ENCODE data around the gene WDR43. TPM values are rescaled to one million over a fixed set of nuclear protein-coding genes. Genes with fewer than 3 reads are reported as not detected.

WDR43 gene
- total RNA-seq: 10 to 100 TPM; 50.3 to 54.3 TPM

GRCh38 chr2:28894470-28895188, at the start of gene WDR43:
Gene WDR43, plus strand, starts transcription at chr2:28894667. Its CDS starts 32 bp downstream, at chr2:28894699.
- POLR2A ChIA-PET: interaction anchor here (0.6 to 7.2 kb wide), 13 partner anchors 9 to 1252 kb away, joined by 3 to 73 read pairs (median 4); partner anchors contain the start of genes PPP1CB, TRMT61B and YPEL5
- peak; percentile 99 for DNase-seq
- peaks cover 31% of the 10 kb centered on the region for H3K4me1 Mint-ChIP-seq
- peak within 1 kb of the TSS; percentile 89 for H3K27ac Mint-ChIP-seq
- peak; percentile 98 for ATAC-seq (ENCODE audit: low read depth)
- no peaks in the 10 kb centered on the region for H3K27me3 Mint-ChIP-seq
- peak within 1 kb of the TSS; percentile 91 for H3K4me3 Mint-ChIP-seq
- H3K9me3 Mint-ChIP-seq: no peaks in the 10 kb centered on the region
- H3K36me3 Mint-ChIP-seq: no peaks in the 10 kb centered on the region

GRCh38 chr2:28855193-28855592, 39.3 kb upstream of the WDR43 start:
- Mint-ChIP-seq H3K27ac (no peak overlapping the region), H3K27me3 (no peaks in the 10 kb centered on the region)
- POLR2A ChIA-PET: interaction anchor here (0.7 kb wide), 1 partner anchor 1972 kb away, joined by 6 read pairs; no protein-coding TSS in a partner anchor

GRCh38 chr2:28855977-28856376, 38.5 kb upstream of the WDR43 start:
- no peak overlapping the region for H3K27ac Mint-ChIP-seq
- no peaks in the 10 kb centered on the region for H3K27me3 Mint-ChIP-seq
- POLR2A ChIA-PET: no interaction called here
- no peak for ATAC-seq (ENCODE audit: low read depth)
- peaks cover 14% of the 10 kb centered on the region for H3K36me3 Mint-ChIP-seq
- H3K9me3 Mint-ChIP-seq: no peaks in the 10 kb centered on the region
- DNase-seq: no peak
- no peak overlapping the region for H3K4me3 Mint-ChIP-seq
- H3K4me1 Mint-ChIP-seq: no peaks in the 10 kb centered on the region

More at GRCh38 chr2:28855193-28855592, 39.3 kb upstream of the WDR43 start:
- H3K4me3 Mint-ChIP-seq: no peak overlapping the region
- H3K4me1 Mint-ChIP-seq: no peaks in the 10 kb centered on the region
- H3K9me3 Mint-ChIP-seq: no peaks in the 10 kb centered on the region
- DNase-seq: no peak
- no peak for ATAC-seq (ENCODE audit: low read depth)
- peaks cover 6% of the 10 kb centered on the region for H3K36me3 Mint-ChIP-seq

- DNase-seq (no peak), ATAC-seq (ENCODE audit: low read depth) (no peak)
- peak overlapping the region; percentile 70 for H3K4me3 Mint-ChIP-seq
- POLR2A ChIA-PET: interaction anchor here (1.2 to 4.3 kb wide), 2 partner anchors 25 to 246 kb away, joined by 3 to 73 read pairs; partner anchors contain the start of gene WDR43
- H3K9me3 Mint-ChIP-seq: no peaks in the 10 kb centered on the region
- H3K27ac Mint-ChIP-seq: no peak overlapping the region
- H3K36me3 Mint-ChIP-seq: peaks cover 3% of the 10 kb centered on the region
- H3K27me3 Mint-ChIP-seq: peaks cover 4% of the 10 kb centered on the region
- H3K4me1 Mint-ChIP-seq: peaks cover 27% of the 10 kb centered on the region
These were observed 25.9 kb upstream of the WDR43 start for GRCh38 chr2:28868611-28869010.

- Mint-ChIP-seq H3K27me3 (peaks cover 9% of the 10 kb centered on the region), H3K36me3 (no peaks in the 10 kb centered on the region), H3K27ac (peak overlapping the region; percentile 97), H3K4me3 (peak overlapping the region; percentile 94), H3K4me1 (peaks cover 23% of the 10 kb centered on the region), H3K9me3 (no peaks in the 10 kb centered on the region)
- ATAC-seq (ENCODE audit: low read depth) (peak; percentile 6), DNase-seq (no peak)
- POLR2A ChIA-PET: interaction anchor here (0.6 to 4.3 kb wide), 10 partner anchors 11 to 364 kb away, joined by 3 to 73 read pairs (median 4); partner anchors contain the start of genes PPP1CB, SPDYA and WDR43
These were observed 24.8 kb upstream of the WDR43 start for GRCh38 chr2:28869494-28870145.

- POLR2A ChIA-PET: interaction anchor here (0.6 to 4.3 kb wide), 10 partner anchors 12 to 365 kb away, joined by 3 to 73 read pairs (median 4); partner anchors contain the start of genes PPP1CB, SPDYA and WDR43
- Mint-ChIP-seq H3K9me3 (no peaks in the 10 kb centered on the region), H3K27ac (peak within 1 kb of the TSS; percentile 97), H3K36me3 (no peaks in the 10 kb centered on the region), H3K4me3 (peak within 1 kb of the TSS; percentile 94), H3K27me3 (peaks cover 16% of the 10 kb centered on the region), H3K4me1 (peaks cover 20% of the 10 kb centered on the region)
- ATAC-seq (ENCODE audit: low read depth) (peak; percentile 99), DNase-seq (peak; percentile 97)
These were observed 24.1 kb upstream of the WDR43 start, which contains the start of gene TRMT61B for GRCh38 chr2:28870146-28870891. Gene TRMT61B, minus strand, starts transcription at chr2:28870309. Its CDS starts 32 bp downstream, at chr2:28870277.

- Mint-ChIP-seq H3K4me1 (peaks cover 19% of the 10 kb centered on the region), H3K36me3 (no peaks in the 10 kb centered on the region), H3K27me3 (peaks cover 28% of the 10 kb centered on the region), H3K9me3 (no peaks in the 10 kb centered on the region), H3K27ac (no peak overlapping the region), H3K4me3 (no peak overlapping the region)
- DNase-seq (no peak), ATAC-seq (ENCODE audit: low read depth) (no peak)
- POLR2A ChIA-PET: interaction anchor here (1.2 to 4.3 kb wide), 3 partner anchors 22 to 255 kb away, joined by 3 to 73 read pairs (median 10); partner anchors contain the start of genes PPP1CB and WDR43
These were observed 22.8 kb upstream of the WDR43 start for GRCh38 chr2:28871620-28872019.

- Mint-ChIP-seq H3K4me1 (no peaks in the 10 kb centered on the region), H3K27me3 (peaks cover 28% of the 10 kb centered on the region), H3K4me3 (no peak overlapping the region), H3K36me3 (no peaks in the 10 kb centered on the region), H3K9me3 (no peaks in the 10 kb centered on the region), H3K27ac (no peak overlapping the region)
- no peak for DNase-seq
- ATAC-seq (ENCODE audit: low read depth): no peak
- POLR2A ChIA-PET: no interaction called here
These were observed 14.3 kb upstream of the WDR43 start for GRCh38 chr2:28880193-28880592.

GRCh38 chr2:28893488-28893887, 979 bp upstream of the WDR43 start:
- Mint-ChIP-seq H3K36me3 (no peaks in the 10 kb centered on the region), H3K27ac (no peak overlapping the region), H3K9me3 (no peaks in the 10 kb centered on the region), H3K4me1 (peaks cover 26% of the 10 kb centered on the region), H3K27me3 (peaks cover 2% of the 10 kb centered on the region), H3K4me3 (peak overlapping the region; percentile 32)
- ATAC-seq (ENCODE audit: low read depth): no peak
- POLR2A ChIA-PET: interaction anchor here (7.2 kb wide), 1 partner anchor 23 kb away, joined by 73 read pairs; the partner anchor contains the start of gene TRMT61B
- DNase-seq: no peak

- Mint-ChIP-seq H3K4me1 (peaks cover 31% of the 10 kb centered on the region), H3K36me3 (no peaks in the 10 kb centered on the region), H3K27ac (peak overlapping the region; percentile 89), H3K27me3 (no peaks in the 10 kb centered on the region), H3K9me3 (no peaks in the 10 kb centered on the region), H3K4me3 (peak overlapping the region; percentile 91)
- ATAC-seq (ENCODE audit: low read depth) (peak; percentile 9), DNase-seq (no peak)
- POLR2A ChIA-PET: interaction anchor here (1.2 to 7.2 kb wide), 5 partner anchors 10 to 350 kb away, joined by 4 to 73 read pairs (median 4); partner anchors contain the start of genes PPP1CB and TRMT61B
These were observed 874 bp downstream of the WDR43 start for GRCh38 chr2:28895189-28895893.

- peaks cover 39% of the 10 kb centered on the region for H3K4me1 Mint-ChIP-seq
- H3K27me3 Mint-ChIP-seq: no peaks in the 10 kb centered on the region
- POLR2A ChIA-PET: interaction anchor here (7.2 kb wide), 1 partner anchor 26 kb away, joined by 73 read pairs; the partner anchor contains the start of gene TRMT61B
- H3K36me3 Mint-ChIP-seq: no peaks in the 10 kb centered on the region
- H3K9me3 Mint-ChIP-seq: no peaks in the 10 kb centered on the region
- no peak overlapping the region for H3K27ac Mint-ChIP-seq
- DNase-seq: no peak
- peak overlapping the region; percentile 50 for H3K4me3 Mint-ChIP-seq
- ATAC-seq (ENCODE audit: low read depth): no peak
These were observed 2.4 kb downstream of the WDR43 start for GRCh38 chr2:28896906-28897305.

GRCh38 chr2:28898048-28898447, 3.6 kb downstream of the WDR43 start:
- peaks cover 41% of the 10 kb centered on the region for H3K4me1 Mint-ChIP-seq
- H3K9me3 Mint-ChIP-seq: no peaks in the 10 kb centered on the region
- POLR2A ChIA-PET: no interaction called here
- ATAC-seq (ENCODE audit: low read depth) (no peak), DNase-seq (no peak)
- peak overlapping the region; percentile 23 for H3K4me3 Mint-ChIP-seq
- H3K36me3 Mint-ChIP-seq: peaks cover 3% of the 10 kb centered on the region
- no peak overlapping the region for H3K27ac Mint-ChIP-seq
- no peaks in the 10 kb centered on the region for H3K27me3 Mint-ChIP-seq
